ENCODE data around the gene LDLRAD4. TPM values are rescaled to one million over a fixed set of nuclear protein-coding genes. Genes with fewer than 3 reads are reported as not detected.
A peak's percentile ranks its signal among the peaks of the same experiment; 100 is the strongest.

The LDLRAD4 gene
- total RNA-seq, 3 donors from 2014 or later: 17.5 to 20.4 (median 18.3) TPM

- no peak for DNase-seq
- Mint-ChIP-seq H3K36me3 (ENCODE audit: insufficient read depth) (no peaks in the 10 kb centered on the region), H3K27me3 (ENCODE audit: low read depth) (no peaks in the 10 kb centered on the region), H3K4me1 (ENCODE audit: low read depth) (peaks cover 27% of the 10 kb centered on the region), H3K9me3 (no peaks in the 10 kb centered on the region), H3K4me3 (no peak overlapping the region)
- ATAC-seq: no peak
Measured at GRCh38 chr18:13427354-13427753, 208.8 kb downstream of the LDLRAD4 start.

- DNase-seq (no peak), ATAC-seq (no peak)
- no peaks in the 10 kb centered on the region for H3K27me3 Mint-ChIP-seq (ENCODE audit: low read depth)
- H3K9me3 Mint-ChIP-seq: no peaks in the 10 kb centered on the region
- no peak overlapping the region for H3K4me3 Mint-ChIP-seq
- H3K36me3 Mint-ChIP-seq (ENCODE audit: insufficient read depth): no peaks in the 10 kb centered on the region
- peaks cover 27% of the 10 kb centered on the region for H3K4me1 Mint-ChIP-seq (ENCODE audit: low read depth)
Measured at GRCh38 chr18:13428319-13428718, 209.8 kb downstream of the LDLRAD4 start.

GRCh38 chr18:13429016-13429415 is 210.5 kb downstream of the LDLRAD4 start:
- DNase-seq (no peak), ATAC-seq (no peak)
- no peaks in the 10 kb centered on the region for H3K9me3 Mint-ChIP-seq
- H3K36me3 Mint-ChIP-seq (ENCODE audit: insufficient read depth): no peaks in the 10 kb centered on the region
- H3K4me1 Mint-ChIP-seq (ENCODE audit: low read depth): peaks cover 26% of the 10 kb centered on the region
- no peak overlapping the region for H3K4me3 Mint-ChIP-seq
- no peaks in the 10 kb centered on the region for H3K27me3 Mint-ChIP-seq (ENCODE audit: low read depth)

- no peak overlapping the region for H3K4me3 Mint-ChIP-seq
- peaks cover 19% of the 10 kb centered on the region for H3K4me1 Mint-ChIP-seq (ENCODE audit: low read depth)
- DNase-seq: no peak
- ATAC-seq: no peak
- no peaks in the 10 kb centered on the region for H3K9me3 Mint-ChIP-seq
- H3K27me3 Mint-ChIP-seq (ENCODE audit: low read depth): no peaks in the 10 kb centered on the region
- no peaks in the 10 kb centered on the region for H3K36me3 Mint-ChIP-seq (ENCODE audit: insufficient read depth)
Measured at GRCh38 chr18:13429884-13430510, 211.4 kb downstream of the LDLRAD4 start.

GRCh38 chr18:13430663-13431062 is 212.1 kb downstream of the LDLRAD4 start:
- H3K4me1 Mint-ChIP-seq (ENCODE audit: low read depth): peaks cover 17% of the 10 kb centered on the region
- ATAC-seq (no peak), DNase-seq (no peak)
- H3K36me3 Mint-ChIP-seq (ENCODE audit: insufficient read depth): no peaks in the 10 kb centered on the region
- H3K9me3 Mint-ChIP-seq: no peaks in the 10 kb centered on the region
- no peaks in the 10 kb centered on the region for H3K27me3 Mint-ChIP-seq (ENCODE audit: low read depth)
- H3K4me3 Mint-ChIP-seq: no peak overlapping the region

GRCh38 chr18:13431886-13432285 is 213.3 kb downstream of the LDLRAD4 start:
- no peaks in the 10 kb centered on the region for H3K27me3 Mint-ChIP-seq (ENCODE audit: low read depth)
- no peak overlapping the region for H3K4me3 Mint-ChIP-seq
- H3K4me1 Mint-ChIP-seq (ENCODE audit: low read depth): peaks cover 24% of the 10 kb centered on the region
- ATAC-seq (no peak), DNase-seq (no peak)
- no peaks in the 10 kb centered on the region for H3K36me3 Mint-ChIP-seq (ENCODE audit: insufficient read depth)
- no peaks in the 10 kb centered on the region for H3K9me3 Mint-ChIP-seq

- peaks cover 34% of the 10 kb centered on the region for H3K4me1 Mint-ChIP-seq (ENCODE audit: low read depth)
- peak; percentile 49 to 67 for ATAC-seq
- no peak overlapping the region for H3K4me3 Mint-ChIP-seq
- no peaks in the 10 kb centered on the region for H3K36me3 Mint-ChIP-seq (ENCODE audit: insufficient read depth)
- no peak for DNase-seq
- no peaks in the 10 kb centered on the region for H3K9me3 Mint-ChIP-seq
- H3K27me3 Mint-ChIP-seq (ENCODE audit: low read depth): no peaks in the 10 kb centered on the region
Measured at GRCh38 chr18:13433125-13433524, 214.6 kb downstream of the LDLRAD4 start.

- H3K9me3 Mint-ChIP-seq: no peaks in the 10 kb centered on the region
- H3K27me3 Mint-ChIP-seq (ENCODE audit: low read depth): no peaks in the 10 kb centered on the region
- ATAC-seq (no peak), DNase-seq (no peak)
- H3K36me3 Mint-ChIP-seq (ENCODE audit: insufficient read depth): no peaks in the 10 kb centered on the region
- H3K4me3 Mint-ChIP-seq: no peak overlapping the region
- H3K4me1 Mint-ChIP-seq (ENCODE audit: low read depth): peaks cover 39% of the 10 kb centered on the region
Measured at GRCh38 chr18:13433685-13434084, 215.1 kb downstream of the LDLRAD4 start.

GRCh38 chr18:13434854-13435253 is 216.3 kb downstream of the LDLRAD4 start:
- Mint-ChIP-seq H3K9me3 (no peaks in the 10 kb centered on the region), H3K4me1 (ENCODE audit: low read depth) (peaks cover 47% of the 10 kb centered on the region), H3K27me3 (ENCODE audit: low read depth) (no peaks in the 10 kb centered on the region), H3K36me3 (ENCODE audit: insufficient read depth) (no peaks in the 10 kb centered on the region), H3K4me3 (no peak overlapping the region)
- DNase-seq (no peak), ATAC-seq (no peak)

- DNase-seq (no peak), ATAC-seq (peak; percentile 26 to 53)
- no peak overlapping the region for H3K4me3 Mint-ChIP-seq
Measured at GRCh38 chr18:13435586-13436333, 217.2 kb downstream of the LDLRAD4 start.

GRCh38 chr18:13436576-13436975 is 218.0 kb downstream of the LDLRAD4 start:
- no peak for ATAC-seq
- H3K9me3 Mint-ChIP-seq: no peaks in the 10 kb centered on the region
- H3K4me3 Mint-ChIP-seq: peak overlapping the region; percentile 56
- H3K4me1 Mint-ChIP-seq (ENCODE audit: low read depth): peaks cover 53% of the 10 kb centered on the region
- DNase-seq: peak; percentile 36
- H3K27me3 Mint-ChIP-seq (ENCODE audit: low read depth): no peaks in the 10 kb centered on the region
- H3K36me3 Mint-ChIP-seq (ENCODE audit: insufficient read depth): no peaks in the 10 kb centered on the region

More at GRCh38 chr18:13435586-13436333, 217.2 kb downstream of the LDLRAD4 start:
- H3K4me1 Mint-ChIP-seq (ENCODE audit: low read depth): peaks cover 50% of the 10 kb centered on the region
- H3K9me3 Mint-ChIP-seq: no peaks in the 10 kb centered on the region
- H3K27me3 Mint-ChIP-seq (ENCODE audit: low read depth): no peaks in the 10 kb centered on the region
- H3K36me3 Mint-ChIP-seq (ENCODE audit: insufficient read depth): no peaks in the 10 kb centered on the region

- H3K36me3 Mint-ChIP-seq (ENCODE audit: insufficient read depth): no peaks in the 10 kb centered on the region
- no peak for DNase-seq
- H3K4me3 Mint-ChIP-seq: peak overlapping the region; percentile 56
- peak in 1 of 2 donors; percentile 35 for ATAC-seq
- no peaks in the 10 kb centered on the region for H3K27me3 Mint-ChIP-seq (ENCODE audit: low read depth)
- H3K9me3 Mint-ChIP-seq: no peaks in the 10 kb centered on the region
- peaks cover 53% of the 10 kb centered on the region for H3K4me1 Mint-ChIP-seq (ENCODE audit: low read depth)
Measured at GRCh38 chr18:13437034-13437433, 218.5 kb downstream of the LDLRAD4 start.

GRCh38 chr18:13437796-13438506 is 219.4 kb downstream of the LDLRAD4 start:
- Mint-ChIP-seq H3K9me3 (no peaks in the 10 kb centered on the region), H3K36me3 (ENCODE audit: insufficient read depth) (no peaks in the 10 kb centered on the region), H3K4me1 (ENCODE audit: low read depth) (peaks cover 53% of the 10 kb centered on the region)

GRCh38 chr18:13438507-13439056 is 220.0 kb downstream of the LDLRAD4 start:
- no peaks in the 10 kb centered on the region for H3K36me3 Mint-ChIP-seq (ENCODE audit: insufficient read depth)
- peaks cover 55% of the 10 kb centered on the region for H3K4me1 Mint-ChIP-seq (ENCODE audit: low read depth)
- no peaks in the 10 kb centered on the region for H3K9me3 Mint-ChIP-seq
- no peaks in the 10 kb centered on the region for H3K27me3 Mint-ChIP-seq (ENCODE audit: low read depth)
- peak overlapping the region; percentile 56 for H3K4me3 Mint-ChIP-seq
- ATAC-seq (peak; percentile 54 to 58), DNase-seq (no peak)

More at GRCh38 chr18:13437796-13438506, 219.4 kb downstream of the LDLRAD4 start:
- Mint-ChIP-seq H3K4me3 (peak overlapping the region; percentile 56), H3K27me3 (ENCODE audit: low read depth) (no peaks in the 10 kb centered on the region)
- DNase-seq: peak; percentile 45
- ATAC-seq: peak; percentile 72
